GM21717 (cell line): Measurements from ENCODE around the gene TEX48.

Experiments used
- ATAC-seq: cut with Tn5 transposase; IDR thresholded peaks from one replicate; pipeline ENCODE4 v1.9.1; 2021; ENCODE audit warnings: mild to moderate bottlenecking, moderate library complexity; ENCODE audit not compliant: unreplicated experiment

The TEX48 gene

GRCh38 chr9:114626415-114627020, 55.5 kb downstream of the TEX48 start:
- ATAC-seq: no peak

- ATAC-seq: no peak
Measured at GRCh38 chr9:114624677-114625076, 57.3 kb downstream of the TEX48 start.

GRCh38 chr9:114621975-114622609, 59.9 kb downstream of the TEX48 start:
- no peak for ATAC-seq

GRCh38 chr9:114621561-114621960, 60.4 kb downstream of the TEX48 start:
- ATAC-seq: no peak

- ATAC-seq: no peak
Measured at GRCh38 chr9:114619191-114619761, 62.7 kb downstream of the TEX48 start.

- peak; percentile 68 for ATAC-seq
Measured at GRCh38 chr9:114616684-114617520, 65.1 kb downstream of the TEX48 start.
